HEK293T (cell line): Measurements from ENCODE around the gene KIF18A.

Source experiments
- ARNT ChIP-seq: fragments of 450-650 bp; IDR thresholded peaks from 2 replicates; pipeline ENCODE4 v1.6.1; 2017; ENCODE audit warnings: mild to moderate bottlenecking
- CTBP1 ChIP-seq: fragments of 450-650 bp; IDR thresholded peaks from 2 replicates; pipeline ENCODE4 v1.6.1; 2016; ENCODE audit warnings: borderline replicate concordance
- ELF4 ChIP-seq: fragments of 450-650 bp; IDR thresholded peaks from 2 replicates; pipeline ENCODE4 v1.6.1; 2017; ENCODE audit warnings: antibody characterized with exemption
- FOXA1 ChIP-seq: fragments of 450-650 bp; IDR thresholded peaks from 2 replicates; pipeline ENCODE4 v1.6.1; 2016; ENCODE audit warnings: mild to moderate bottlenecking
- FOXK2 ChIP-seq: fragments of 450-650 bp; IDR thresholded peaks from 2 replicates; pipeline ENCODE4 v1.6.1; 2016; ENCODE audit warnings: mild to moderate bottlenecking
- FOXM1 ChIP-seq: fragments of 450-650 bp; IDR thresholded peaks from 2 replicates; pipeline ENCODE4 v1.6.1; 2017; ENCODE audit warnings: mild to moderate bottlenecking, borderline replicate concordance
- HDGF ChIP-seq: fragments of 450-650 bp; IDR thresholded peaks from 2 replicates; pipeline ENCODE4 v1.6.1; 2017; ENCODE audit warnings: antibody characterized with exemption, borderline replicate concordance
- L3MBTL2 ChIP-seq: fragments of 450-650 bp; conservative IDR thresholded peaks from 2 replicates; pipeline ENCODE4 v1.6.1; 2016; ENCODE audit warnings: mild to moderate bottlenecking
- SP1 ChIP-seq: fragments of 450-650 bp; IDR thresholded peaks from 2 replicates; pipeline ENCODE4 v1.6.1; 2017
- SUZ12 ChIP-seq: fragments of 450-650 bp; IDR thresholded peaks from 2 replicates; pipeline ENCODE4 v1.6.1; 2016; ENCODE audit warnings: mild to moderate bottlenecking
- ZNF384 ChIP-seq: fragments of 450-650 bp; IDR thresholded peaks from 2 replicates; pipeline ENCODE4 v1.6.1; 2016
- TF ChIP-seq, protein P1 (sequence below): fragments of 450-650 bp; IDR thresholded peaks from 2 replicates; pipeline ENCODE4 v1.6.1; 2016

DNA sequence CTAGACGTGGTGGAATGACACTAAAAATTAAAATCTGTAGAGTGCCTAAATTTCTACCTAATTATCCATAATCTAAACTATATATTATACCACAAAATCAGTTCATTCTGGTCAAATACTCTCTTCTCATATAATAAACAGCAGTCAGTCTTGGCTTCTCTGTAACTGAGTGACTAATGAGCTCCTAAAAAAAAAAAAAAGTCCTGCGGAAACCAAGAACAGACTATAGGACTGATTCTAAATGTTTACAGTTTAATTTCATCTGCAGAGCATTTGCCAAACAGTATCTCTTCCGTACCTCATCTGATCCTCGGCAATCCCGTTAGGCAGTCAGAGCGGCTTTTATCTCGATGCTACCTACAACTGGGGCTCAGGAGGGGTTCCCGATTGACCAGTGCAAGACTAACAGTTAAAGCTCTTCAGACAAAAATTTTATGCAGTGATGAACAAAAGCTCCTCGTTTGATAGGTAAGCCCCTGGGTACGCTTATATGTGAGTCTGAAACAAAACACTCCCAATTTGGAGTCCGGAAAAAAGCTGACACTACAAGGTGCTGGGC lies 686 bp downstream of the KIF18A start:
- TF ChIP-seq ELF4 (no peak), HDGF (no peak), ARNT (no peak), CTBP1 (no peak), FOXA1 (no peak), L3MBTL2 (no peak), FOXK2 (no peak), FOXM1 (no peak), SP1 (no peak), SUZ12 (no peak), ZNF384 (no peak)
- TF ChIP-seq, protein P1, sequence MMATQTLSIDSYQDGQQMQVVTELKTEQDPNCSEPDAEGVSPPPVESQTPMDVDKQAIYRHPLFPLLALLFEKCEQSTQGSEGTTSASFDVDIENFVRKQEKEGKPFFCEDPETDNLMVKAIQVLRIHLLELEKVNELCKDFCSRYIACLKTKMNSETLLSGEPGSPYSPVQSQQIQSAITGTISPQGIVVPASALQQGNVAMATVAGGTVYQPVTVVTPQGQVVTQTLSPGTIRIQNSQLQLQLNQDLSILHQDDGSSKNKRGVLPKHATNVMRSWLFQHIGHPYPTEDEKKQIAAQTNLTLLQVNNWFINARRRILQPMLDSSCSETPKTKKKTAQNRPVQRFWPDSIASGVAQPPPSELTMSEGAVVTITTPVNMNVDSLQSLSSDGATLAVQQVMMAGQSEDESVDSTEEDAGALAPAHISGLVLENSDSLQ: no peak
